Esophagus squamous epithelium (tissue), 4 donors: Measurements from ENCODE around the gene SEMA5B.

Source experiments
- CTCF ChIP-seq, 6 experiments: fragments of 450-650 bp in 4 of 6; fragments of 200-600 bp in 2 of 6; sonication (generic) in 2 of 6; IDR thresholded peaks; one replicate each; pipeline ENCODE4 v1.5.1; 2016 to 2019; ENCODE audit warnings: antibody characterized with exemption in 6 of 6, mild to moderate bottlenecking in 4 of 6, moderate library complexity in 4 of 6
- POLR2A ChIP-seq, 4 donors: fragments of 450-650 bp; IDR thresholded peaks; one replicate each; pipeline ENCODE4 v1.6.1; 2017; ENCODE audit warnings: antibody characterized with exemption in 4 of 4, mild to moderate bottlenecking in 4 of 4, moderate library complexity in 3 of 4

- TF ChIP-seq CTCF (IDR thresholded peaks at IDR 0.05) (no peak), POLR2A (IDR thresholded peaks at IDR 0.05) (no peak)
These were observed 8.4 kb downstream of the SEMA5B start for GRCh38 chr3:123019161-123019560.
